Endothelial cell (in vitro differentiated cells): ENCODE data around the gene ASCL2. TPM values are rescaled to one million over a fixed set of nuclear protein-coding genes. Genes with fewer than 3 reads are reported as not detected.

ENCODE experiments used
- DNase-seq: peaks from one replicate; pipeline ENCODE4 v3.0.0; 2021; ENCODE audit warnings: low spot score
- H3K27ac Mint-ChIP-seq: one replicate; pipeline ENCODE4 v1.8.0; 2021; ENCODE audit warnings: mixed read lengths, inconsistent platforms; ENCODE audit not compliant: unreplicated experiment
- H3K27me3 Mint-ChIP-seq: one replicate; pipeline ENCODE4 v1.8.0; 2021; ENCODE audit warnings: mild to moderate bottlenecking, moderate library complexity, mixed read lengths, inconsistent platforms; ENCODE audit not compliant: unreplicated experiment
- H3K36me3 Mint-ChIP-seq: one replicate; pipeline ENCODE4 v1.8.0; 2021; ENCODE audit warnings: mild to moderate bottlenecking, low read depth, mixed read lengths, inconsistent platforms; ENCODE audit not compliant: unreplicated experiment
- H3K4me1 Mint-ChIP-seq: one replicate; pipeline ENCODE4 v1.8.0; 2021; ENCODE audit warnings: mild to moderate bottlenecking, mixed read lengths, inconsistent platforms; ENCODE audit not compliant: unreplicated experiment
- H3K4me3 Mint-ChIP-seq: one replicate; pipeline ENCODE4 v1.8.0; 2021; ENCODE audit warnings: mild to moderate bottlenecking, mixed read lengths, inconsistent platforms; ENCODE audit not compliant: unreplicated experiment
- H3K9me3 Mint-ChIP-seq: one replicate; pipeline ENCODE4 v1.8.0; 2021; ENCODE audit warnings: mixed read lengths, inconsistent platforms; ENCODE audit not compliant: unreplicated experiment
- CTCF ChIP-seq: fragments of 200-600 bp; sonication (generic); IDR thresholded peaks from one replicate; pipeline ENCODE4 v1.5.0; 2021; ENCODE audit warnings: antibody characterized with exemption; ENCODE audit not compliant: unreplicated experiment
- total RNA-seq: library from RNA; stranded (reverse); fragmentation: NEBNext Ultra II Directional; extraction: Animal tissue kit (Norgen Biotek cat#: 25700); gene quantifications from one replicate; pipeline ENCODE4 v1.2.1, GENCODE V29; 2021; ENCODE audit not compliant: unreplicated experiment

The ASCL2 gene
- total RNA-seq, 1 donor from 2014 or later: not detected

DNA sequence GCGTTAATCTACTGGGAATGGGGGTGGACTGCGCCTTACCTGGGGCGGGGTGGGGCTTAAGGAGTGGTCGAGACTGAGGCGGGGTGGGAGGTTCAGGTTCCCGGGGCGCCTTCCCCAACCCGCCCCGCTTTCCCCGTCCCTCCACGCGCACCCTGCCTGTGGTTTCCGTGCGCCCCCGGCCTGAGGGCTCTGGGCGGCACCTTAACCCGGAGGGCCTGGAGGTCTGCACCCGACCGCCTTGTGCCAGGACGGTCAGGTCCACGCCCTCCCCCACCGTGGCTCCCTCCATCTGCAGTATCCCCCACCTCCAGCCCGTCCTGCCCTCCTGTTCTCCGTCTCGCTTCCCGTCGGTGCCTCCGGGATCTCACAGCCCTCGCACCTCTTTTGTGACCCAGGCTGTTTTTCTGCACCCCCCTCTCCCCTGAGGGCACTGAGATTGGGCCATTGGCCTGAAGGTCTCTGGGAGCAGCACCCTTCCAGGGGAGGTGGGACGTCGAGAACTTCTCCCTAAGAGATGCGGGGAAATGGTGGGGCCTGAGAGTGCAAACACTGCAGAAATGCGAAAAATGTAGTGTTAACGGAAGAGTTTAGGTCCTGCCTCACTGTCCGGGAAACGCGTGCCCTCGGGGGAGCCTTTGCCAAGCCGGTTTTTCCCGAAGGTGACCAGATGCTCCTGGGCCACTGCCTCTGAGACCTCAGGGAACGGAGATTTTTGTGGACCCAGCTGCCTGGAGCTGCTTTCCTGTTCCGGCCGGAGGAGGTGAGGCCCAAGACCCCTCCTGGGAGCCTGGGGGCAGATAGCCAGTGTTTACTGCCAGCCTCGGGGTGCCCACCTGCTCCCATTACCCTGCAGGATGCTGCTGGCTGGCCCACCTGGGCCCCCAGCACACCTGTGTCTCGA lies 1.2 kb upstream of the ASCL2 start:
- no peak overlapping the region for H3K4me3 Mint-ChIP-seq
- H3K27ac Mint-ChIP-seq: no peak overlapping the region
- H3K36me3 Mint-ChIP-seq: peaks cover 3% of the 10 kb centered on the region
- H3K4me1 Mint-ChIP-seq: no peaks in the 10 kb centered on the region
- H3K9me3 Mint-ChIP-seq: no peaks in the 10 kb centered on the region
- no peak for TF ChIP-seq CTCF
- DNase-seq: peak; percentile 3
- peaks cover 12% of the 10 kb centered on the region for H3K27me3 Mint-ChIP-seq

GRCh38 chr11:2271077-2271326 lies 614 bp upstream of the ASCL2 start:
- DNase-seq: peak; percentile 2
- H3K27me3 Mint-ChIP-seq: peaks cover 13% of the 10 kb centered on the region
- no peak overlapping the region for H3K27ac Mint-ChIP-seq
- no peak for TF ChIP-seq CTCF
- H3K9me3 Mint-ChIP-seq: no peaks in the 10 kb centered on the region
- no peak overlapping the region for H3K4me3 Mint-ChIP-seq
- H3K4me1 Mint-ChIP-seq: peaks cover under 1% of the 10 kb centered on the region
- H3K36me3 Mint-ChIP-seq: peaks cover under 1% of the 10 kb centered on the region

- DNase-seq: peak; percentile 61
- peaks cover 3% of the 10 kb centered on the region for H3K4me1 Mint-ChIP-seq
- H3K36me3 Mint-ChIP-seq: no peaks in the 10 kb centered on the region
- H3K9me3 Mint-ChIP-seq: no peaks in the 10 kb centered on the region
- H3K4me3 Mint-ChIP-seq: no peak overlapping the region
- H3K27ac Mint-ChIP-seq: no peak overlapping the region
- peaks cover 14% of the 10 kb centered on the region for H3K27me3 Mint-ChIP-seq
- peak; percentile 11 for TF ChIP-seq CTCF
Measured at GRCh38 chr11:2269601-2270321, 627 bp downstream of the ASCL2 start.

- Mint-ChIP-seq H3K27me3 (peaks cover 17% of the 10 kb centered on the region), H3K36me3 (no peaks in the 10 kb centered on the region), H3K4me1 (peaks cover 3% of the 10 kb centered on the region), H3K9me3 (no peaks in the 10 kb centered on the region), H3K4me3 (no peak overlapping the region), H3K27ac (no peak overlapping the region)
- DNase-seq: no peak
- no peak for TF ChIP-seq CTCF
Measured at GRCh38 chr11:2268729-2269600, 1.4 kb downstream of the ASCL2 start.
